GM12865 (cell line): ENCODE data around the gene DDIAS.
"Not testable (repeated sequence)": the region's sequence is repeated elsewhere in the genome, so short reads cannot be mapped to it uniquely, and the experiment has no call there.

Experiments used
- DNase-seq: peaks from one replicate; pipeline ENCODE4 v3.0.0; 2010; ENCODE audit warnings: low read depth
- H3K4me3 ChIP-seq: 2 replicates; pipeline ENCODE4 v1.5.1; 2011; ENCODE audit warnings: mild to moderate bottlenecking, low read depth, low read length, control low read depth
- TF ChIP-seq, protein P1 (sequence below): IDR thresholded peaks from 2 replicates; pipeline ENCODE4 v1.5.1; 2011; ENCODE audit warnings: low read length, control low read depth, low read depth, inconsistent platforms; ENCODE audit not compliant: insufficient read depth; ENCODE audit errors: missing control alignments

Gene DDIAS

GRCh38 chr11:82936261-82936660 lies 34.7 kb downstream of the DDIAS start:
- no peak overlapping the region for H3K4me3 ChIP-seq
- DNase-seq: no peak
- TF ChIP-seq, protein P1, sequence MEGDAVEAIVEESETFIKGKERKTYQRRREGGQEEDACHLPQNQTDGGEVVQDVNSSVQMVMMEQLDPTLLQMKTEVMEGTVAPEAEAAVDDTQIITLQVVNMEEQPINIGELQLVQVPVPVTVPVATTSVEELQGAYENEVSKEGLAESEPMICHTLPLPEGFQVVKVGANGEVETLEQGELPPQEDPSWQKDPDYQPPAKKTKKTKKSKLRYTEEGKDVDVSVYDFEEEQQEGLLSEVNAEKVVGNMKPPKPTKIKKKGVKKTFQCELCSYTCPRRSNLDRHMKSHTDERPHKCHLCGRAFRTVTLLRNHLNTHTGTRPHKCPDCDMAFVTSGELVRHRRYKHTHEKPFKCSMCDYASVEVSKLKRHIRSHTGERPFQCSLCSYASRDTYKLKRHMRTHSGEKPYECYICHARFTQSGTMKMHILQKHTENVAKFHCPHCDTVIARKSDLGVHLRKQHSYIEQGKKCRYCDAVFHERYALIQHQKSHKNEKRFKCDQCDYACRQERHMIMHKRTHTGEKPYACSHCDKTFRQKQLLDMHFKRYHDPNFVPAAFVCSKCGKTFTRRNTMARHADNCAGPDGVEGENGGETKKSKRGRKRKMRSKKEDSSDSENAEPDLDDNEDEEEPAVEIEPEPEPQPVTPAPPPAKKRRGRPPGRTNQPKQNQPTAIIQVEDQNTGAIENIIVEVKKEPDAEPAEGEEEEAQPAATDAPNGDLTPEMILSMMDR: no peak

DNA sequence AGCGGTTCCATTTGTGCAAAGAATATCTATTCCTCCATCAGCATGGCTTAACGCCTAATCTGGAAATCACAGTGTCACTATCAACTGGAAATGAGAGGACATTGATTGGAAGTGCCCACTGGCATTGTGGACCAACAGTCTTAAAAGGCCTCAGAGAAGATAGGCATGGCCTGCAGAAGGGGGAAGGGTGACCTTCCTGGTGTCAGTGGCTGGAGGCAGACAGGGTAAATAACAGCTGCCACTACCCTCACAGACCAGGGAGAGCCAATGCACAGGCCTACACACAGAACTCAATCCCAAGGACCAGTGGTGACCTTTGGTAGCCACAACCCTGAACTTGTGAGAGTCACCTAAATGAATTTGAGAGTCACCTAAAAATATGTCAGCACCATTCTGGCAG lies 36.0 kb downstream of the DDIAS start:
- H3K4me3 ChIP-seq: no peak overlapping the region
- DNase-seq: no peak

DNA sequence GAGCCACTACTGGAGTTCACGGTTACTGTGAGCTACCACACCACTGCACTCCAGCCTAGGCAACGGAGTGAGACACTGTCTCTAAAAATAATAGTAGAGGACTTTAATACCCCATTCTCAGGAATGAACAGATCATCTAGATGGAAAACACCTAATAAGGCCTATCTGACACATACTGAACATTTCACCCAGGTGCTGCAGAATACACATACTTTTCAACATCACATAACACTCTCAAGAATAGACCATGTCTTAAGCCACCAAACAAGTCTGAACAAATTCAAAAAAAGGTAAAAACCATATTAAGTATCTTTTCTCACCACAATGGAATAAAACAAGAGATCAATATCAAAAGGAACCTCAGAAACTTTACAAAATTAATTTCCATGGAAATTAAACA lies 37.9 kb downstream of the DDIAS start:
- H3K4me3 ChIP-seq: no peak overlapping the region
- no peak for DNase-seq
- TF ChIP-seq, protein P1: no peak

More for the DNA sequence above, 36.0 kb downstream of the DDIAS start:
- TF ChIP-seq, protein P1: no peak

DNA sequence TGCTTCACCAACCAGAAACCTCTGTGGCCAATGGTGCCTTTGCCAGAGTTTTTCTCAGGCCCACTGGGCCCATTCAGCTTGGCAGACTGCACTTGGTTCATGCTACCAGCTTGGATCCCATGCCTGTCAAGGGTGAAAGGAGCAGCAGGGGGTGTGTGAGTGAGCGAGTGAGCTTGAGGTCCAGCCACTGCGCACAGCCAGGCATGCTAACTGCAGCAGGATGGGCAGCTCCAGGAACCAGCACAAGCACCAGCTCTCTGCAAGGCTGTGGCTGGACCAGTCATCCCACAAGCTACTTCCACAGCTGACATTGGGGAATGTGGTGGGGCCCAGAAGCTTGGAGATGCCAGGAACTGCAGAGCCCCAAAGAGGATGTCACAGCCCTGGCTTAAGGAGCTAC lies 40.8 kb downstream of the DDIAS start:
- no peak overlapping the region for H3K4me3 ChIP-seq
- TF ChIP-seq, protein P1: no peak
- DNase-seq: no peak

GRCh38 chr11:82943430-82943829 lies 41.9 kb downstream of the DDIAS start:
- not testable (repeated sequence) for DNase-seq, H3K4me3 ChIP-seq

DNA sequence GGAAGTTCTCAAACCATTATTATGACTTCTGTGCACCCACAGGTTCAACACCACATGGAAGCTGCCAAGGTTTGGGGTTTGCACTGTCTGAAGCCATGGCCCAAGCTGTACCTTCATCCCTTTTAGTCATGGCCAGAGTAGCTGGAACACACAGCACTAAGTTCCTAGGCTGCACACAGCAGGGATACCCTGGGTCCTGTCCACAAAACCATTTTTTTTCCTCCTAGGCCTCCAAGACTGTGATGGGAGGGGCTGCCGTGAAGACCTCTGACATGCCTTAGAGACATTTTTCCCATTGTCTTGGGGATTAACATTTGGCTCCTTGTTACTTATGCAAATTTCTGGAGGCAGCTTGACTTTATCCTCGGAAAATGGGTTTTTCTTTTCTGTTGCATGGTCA lies 42.7 kb downstream of the DDIAS start:
- TF ChIP-seq, protein P1: no peak
- no peak overlapping the region for H3K4me3 ChIP-seq
- no peak for DNase-seq

DNA sequence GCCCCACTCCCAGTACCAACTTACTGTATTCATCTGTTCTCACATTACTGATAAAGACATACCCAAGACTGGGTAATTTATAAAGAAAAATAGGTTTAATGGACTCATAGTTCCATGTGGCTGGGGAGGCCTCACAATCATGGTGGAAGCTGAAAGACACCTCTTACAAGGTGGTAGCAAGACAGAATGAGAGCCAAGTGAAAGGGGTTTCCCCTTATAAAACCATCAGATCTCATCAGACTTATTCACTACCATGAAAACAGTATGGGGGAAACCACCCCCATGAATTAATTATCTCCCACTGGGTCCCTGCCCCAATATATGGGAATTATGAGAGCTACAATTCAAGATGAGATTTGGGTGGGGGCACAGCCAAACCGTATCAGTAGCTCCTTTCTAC lies 43.5 kb downstream of the DDIAS start:
- not testable (repeated sequence) for H3K4me3 ChIP-seq, DNase-seq

DNA sequence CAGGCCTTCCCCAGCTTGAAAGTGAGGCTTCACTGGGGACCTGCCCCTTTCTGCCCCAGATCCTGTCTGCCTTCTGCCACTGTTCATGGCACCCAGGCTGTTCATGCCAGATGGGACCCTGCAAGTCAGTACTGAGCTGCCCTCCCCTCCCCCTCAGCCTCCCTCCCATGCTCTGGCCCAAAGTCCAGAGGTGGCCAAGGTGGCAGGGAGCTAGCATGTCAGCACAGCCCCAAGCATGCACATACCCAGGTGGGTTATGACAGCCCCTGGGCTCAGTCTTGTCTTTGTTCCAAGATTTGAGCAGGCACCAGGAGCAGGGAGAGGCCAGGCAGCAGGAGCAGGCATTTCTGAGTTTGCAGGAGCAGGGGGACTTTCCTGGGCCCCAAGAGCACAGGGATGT lies 44.1 kb downstream of the DDIAS start:
- DNase-seq: no peak
- TF ChIP-seq, protein P1: no peak
- H3K4me3 ChIP-seq: no peak overlapping the region
